Left cardiac atrium (tissue), 2 donors: Measurements from ENCODE around the gene TMEM31. TPM values are rescaled to one million over a fixed set of nuclear protein-coding genes. Genes with fewer than 3 reads are reported as not detected.

Source experiments
- total RNA-seq, 2 donors: library from RNA; stranded (reverse); fragmentation: NEBNext Ultra II Directional; extraction: Animal tissue kit (Norgen Biotek cat#: 25700); gene quantifications; one replicate each; pipeline ENCODE4 v1.2.1, GENCODE V29; 2021
- donor health status: DM: no; HTN: yes; CAD: no; lungs with severe emphysema.
- donor health status: DM: yes; HTN: yes; CAD: no.

TMEM31 gene
- total RNA-seq, 2 donors from 2014 or later: not detected

Other genes with a start within 250 kb of the TMEM31 start
- under 1 TPM; 0.18 TPM for gene RAB40A, start 191.4 kb upstream of the TMEM31 start, total RNA-seq
- 10 to 100 TPM; 70.5 to 75.6 TPM for gene TCEAL4, start 125.4 kb upstream of the TMEM31 start, total RNA-seq
- gene TCEAL3, start 102.9 kb upstream of the TMEM31 start, total RNA-seq: 10 to 100 TPM; 25.3 to 34.6 TPM
- gene TCEAL1, start 81.9 kb upstream of the TMEM31 start, total RNA-seq: 10 to 100 TPM; 20.9 to 32.1 TPM
- gene MORF4L2, start 24.2 kb upstream of the TMEM31 start, total RNA-seq: 100 to 1,000 TPM; 191 to 248 TPM
- 10 to 100 TPM in 1 of 2 donors, 1 to 10 TPM in 1; 7.6 to 16.0 TPM for gene PLP1, start 65.9 kb downstream of the TMEM31 start, total RNA-seq
- 10 to 100 TPM; 14.6 to 21.4 TPM for gene RAB9B, start 121.3 kb downstream of the TMEM31 start, total RNA-seq